ENCODE measurements around the gene PEX19.

The PEX19 gene

GRCh38 chr1:160277987-160278386, 6.9 kb downstream of the PEX19 start:
- H3K4me2 ChIP-seq (ENCODE audit: insufficient read depth, low read length, poor library complexity, severe bottlenecking) = no peak overlapping the region
- H2BK12ac ChIP-seq (ENCODE audit: low read length) = no peak overlapping the region
- H2AFZ ChIP-seq (ENCODE audit: low read length) = no peak overlapping the region
- no peak overlapping the region for H3K27ac ChIP-seq (replicated peaks; ENCODE audit: low read length)
- H3K14ac ChIP-seq (ENCODE audit: low read length) = no peak overlapping the region
- no peak overlapping the region for H2BK5ac ChIP-seq (ENCODE audit: low read length)
- H2AK5ac ChIP-seq (ENCODE audit: low read depth, low read length) = no peak overlapping the region
- no peak for DNase-seq (ENCODE audit: low spot score)
- H3K4me3 ChIP-seq (ENCODE audit: low read length in 2 of 2) = no peak overlapping the region
- H3K27me3 ChIP-seq (ENCODE audit: control insufficient read depth in 3 of 3, insufficient read depth in 3 of 3, low read depth in 1 of 3, low read length in 3 of 3) = no peaks in the 10 kb centered on the region
- no peak overlapping the region for H2BK120ac ChIP-seq (ENCODE audit: low read depth, low read length)
- no peak overlapping the region for H3K18ac ChIP-seq (ENCODE audit: low read length)
- no peak overlapping the region for H3K23ac ChIP-seq (ENCODE audit: low read depth, low read length, poor library complexity)
- peaks cover 33 to 73% of the 10 kb centered on the region in 2 donors for H3K36me3 ChIP-seq (replicated peaks in 1 of 2; ENCODE audit: control insufficient read depth in 2 of 2, insufficient read depth in 2 of 2, low read length in 2 of 2)
- WGBS, 2 donors (ENCODE audit: extremely low coverage in 2 of 2, insufficient read length in 2 of 2, insufficient replicate concordance in 1 of 2) = no CpG with 5 or more reads among the region's 4 CpGs
- no peak overlapping the region for H4K8ac ChIP-seq (ENCODE audit: low read depth, low read length)
- H4K91ac ChIP-seq (ENCODE audit: low read depth, low read length, poor library complexity) = no peak overlapping the region
- H3K9ac ChIP-seq (ENCODE audit: low read depth, low read length, poor library complexity) = no peak overlapping the region
- no peak overlapping the region for H3K4ac ChIP-seq (ENCODE audit: low read length)
- H2BK15ac ChIP-seq (ENCODE audit: low read length) = no peak overlapping the region
- no peaks in the 10 kb centered on the region for H3K79me1 ChIP-seq (ENCODE audit: low read depth, low read length)
- H3K9me3 ChIP-seq (replicated peaks in 1 of 2; ENCODE audit: control insufficient read depth in 2 of 2, insufficient read depth in 1 of 2, low read depth in 1 of 2, low read length in 2 of 2) = no peaks in the 10 kb centered on the region
- no peaks in the 10 kb centered on the region for H3K4me1 ChIP-seq (ENCODE audit: control insufficient read depth in 2 of 2, insufficient read depth in 1 of 2, low read depth in 1 of 2, low read length in 2 of 2)

GRCh38 chr1:160277330-160277729, 7.6 kb downstream of the PEX19 start:
- no peak overlapping the region for H4K91ac ChIP-seq (ENCODE audit: low read depth, low read length, poor library complexity)
- no peak overlapping the region for H2BK15ac ChIP-seq (ENCODE audit: low read length)
- H3K18ac ChIP-seq (ENCODE audit: low read length) = no peak overlapping the region
- no peaks in the 10 kb centered on the region for H3K79me1 ChIP-seq (ENCODE audit: low read depth, low read length)
- H3K14ac ChIP-seq (ENCODE audit: low read length) = no peak overlapping the region
- peaks cover 28 to 67% of the 10 kb centered on the region in 2 donors for H3K36me3 ChIP-seq (replicated peaks in 1 of 2; ENCODE audit: control insufficient read depth in 2 of 2, insufficient read depth in 2 of 2, low read length in 2 of 2)
- no peak overlapping the region for H3K4me3 ChIP-seq (ENCODE audit: low read length in 2 of 2)
- H3K9me3 ChIP-seq (replicated peaks in 1 of 2; ENCODE audit: control insufficient read depth in 2 of 2, insufficient read depth in 1 of 2, low read depth in 1 of 2, low read length in 2 of 2) = no peaks in the 10 kb centered on the region
- no peaks in the 10 kb centered on the region for H3K4me1 ChIP-seq (ENCODE audit: control insufficient read depth in 2 of 2, insufficient read depth in 1 of 2, low read depth in 1 of 2, low read length in 2 of 2)
- H2BK120ac ChIP-seq (ENCODE audit: low read depth, low read length) = no peak overlapping the region
- no peak overlapping the region for H3K23ac ChIP-seq (ENCODE audit: low read depth, low read length, poor library complexity)
- H3K27ac ChIP-seq (replicated peaks; ENCODE audit: low read length) = no peak overlapping the region
- H3K4ac ChIP-seq (ENCODE audit: low read length) = no peak overlapping the region
- no peak overlapping the region for H2BK12ac ChIP-seq (ENCODE audit: low read length)
- no peak overlapping the region for H2AK5ac ChIP-seq (ENCODE audit: low read depth, low read length)
- no peak overlapping the region for H4K8ac ChIP-seq (ENCODE audit: low read depth, low read length)
- H2AFZ ChIP-seq (ENCODE audit: low read length) = no peak overlapping the region
- H3K27me3 ChIP-seq (ENCODE audit: control insufficient read depth in 3 of 3, insufficient read depth in 3 of 3, low read depth in 1 of 3, low read length in 3 of 3) = peaks cover 0 to 2% (median 0%) of the 10 kb centered on the region in 3 experiments
- H2BK5ac ChIP-seq (ENCODE audit: low read length) = no peak overlapping the region
- DNase-seq (ENCODE audit: low spot score) = no peak
- no peak overlapping the region for H3K4me2 ChIP-seq (ENCODE audit: insufficient read depth, low read length, poor library complexity, severe bottlenecking)
- WGBS, 2 donors (ENCODE audit: extremely low coverage in 2 of 2, insufficient read length in 2 of 2, insufficient replicate concordance in 1 of 2) = no CpG with 5 or more reads among the region's 2 CpGs
- H3K9ac ChIP-seq (ENCODE audit: low read depth, low read length, poor library complexity) = no peak overlapping the region

- H3K27ac ChIP-seq (replicated peaks; ENCODE audit: low read length) = no peak overlapping the region
Measured at GRCh38 chr1:160271025-160271424, 13.9 kb downstream of the PEX19 start.

GRCh38 chr1:160267284-160267991, 17.5 kb downstream of the PEX19 start:
- H2AK5ac ChIP-seq (ENCODE audit: low read depth, low read length) = no peak overlapping the region
- H2AFZ ChIP-seq (ENCODE audit: low read length) = no peak overlapping the region
- no peak overlapping the region for H4K8ac ChIP-seq (ENCODE audit: low read depth, low read length)
- no peak overlapping the region for H3K9ac ChIP-seq (ENCODE audit: low read depth, low read length, poor library complexity)
- H3K27ac ChIP-seq (replicated peaks; ENCODE audit: low read length) = no peak overlapping the region
- H2BK120ac ChIP-seq (ENCODE audit: low read depth, low read length) = no peak overlapping the region
- WGBS, 2 donors (ENCODE audit: extremely low coverage in 2 of 2, insufficient read length in 2 of 2, insufficient replicate concordance in 1 of 2) = no CpG with 5 or more reads among the region's 10 CpGs
- H3K27me3 ChIP-seq (ENCODE audit: control insufficient read depth in 3 of 3, insufficient read depth in 3 of 3, low read depth in 1 of 3, low read length in 3 of 3) = no peaks in the 10 kb centered on the region
- no peak overlapping the region for H3K18ac ChIP-seq (ENCODE audit: low read length)
- no peak overlapping the region for H3K23ac ChIP-seq (ENCODE audit: low read depth, low read length, poor library complexity)
- no peak overlapping the region for H4K91ac ChIP-seq (ENCODE audit: low read depth, low read length, poor library complexity)
- H3K9me3 ChIP-seq (replicated peaks in 1 of 2; ENCODE audit: control insufficient read depth in 2 of 2, insufficient read depth in 1 of 2, low read depth in 1 of 2, low read length in 2 of 2) = no peaks in the 10 kb centered on the region
- no peaks in the 10 kb centered on the region for H3K79me1 ChIP-seq (ENCODE audit: low read depth, low read length)
- no peak overlapping the region for H3K4me3 ChIP-seq (ENCODE audit: low read length in 2 of 2)
- H3K4me2 ChIP-seq (ENCODE audit: insufficient read depth, low read length, poor library complexity, severe bottlenecking) = no peak overlapping the region
- peaks cover 0 to 2% of the 10 kb centered on the region in 2 donors for H3K4me1 ChIP-seq (ENCODE audit: control insufficient read depth in 2 of 2, insufficient read depth in 1 of 2, low read depth in 1 of 2, low read length in 2 of 2)
- H2BK15ac ChIP-seq (ENCODE audit: low read length) = no peak overlapping the region
- no peak overlapping the region for H3K14ac ChIP-seq (ENCODE audit: low read length)
- no peaks in the 10 kb centered on the region for H3K36me3 ChIP-seq (replicated peaks in 1 of 2; ENCODE audit: control insufficient read depth in 2 of 2, insufficient read depth in 2 of 2, low read length in 2 of 2)
- no peak overlapping the region for H2BK5ac ChIP-seq (ENCODE audit: low read length)
- no peak overlapping the region for H2BK12ac ChIP-seq (ENCODE audit: low read length)
- no peak for DNase-seq (ENCODE audit: low spot score)
- H3K4ac ChIP-seq (ENCODE audit: low read length) = no peak overlapping the region

More at GRCh38 chr1:160271025-160271424, 13.9 kb downstream of the PEX19 start:
- Histone ChIP-seq H2BK12ac (ENCODE audit: low read length) (no peak overlapping the region), H3K4me3 (ENCODE audit: low read length in 2 of 2) (no peak overlapping the region), H3K4ac (ENCODE audit: low read length) (no peak overlapping the region), H3K23ac (ENCODE audit: low read depth, low read length, poor library complexity) (no peak overlapping the region), H2BK5ac (ENCODE audit: low read length) (no peak overlapping the region), H3K36me3 (replicated peaks in 1 of 2; ENCODE audit: control insufficient read depth in 2 of 2, insufficient read depth in 2 of 2, low read length in 2 of 2) (peaks cover 0 to 5% of the 10 kb centered on the region in 2 donors), H2AFZ (ENCODE audit: low read length) (no peak overlapping the region), H3K9ac (ENCODE audit: low read depth, low read length, poor library complexity) (no peak overlapping the region), H2BK15ac (ENCODE audit: low read length) (no peak overlapping the region), H3K9me3 (replicated peaks in 1 of 2; ENCODE audit: control insufficient read depth in 2 of 2, insufficient read depth in 1 of 2, low read depth in 1 of 2, low read length in 2 of 2) (no peaks in the 10 kb centered on the region), H3K27me3 (ENCODE audit: control insufficient read depth in 3 of 3, insufficient read depth in 3 of 3, low read depth in 1 of 3, low read length in 3 of 3) (peaks cover 0 to 2% (median 0%) of the 10 kb centered on the region in 3 experiments), H2AK5ac (ENCODE audit: low read depth, low read length) (no peak overlapping the region), H2BK120ac (ENCODE audit: low read depth, low read length) (no peak overlapping the region), H3K4me2 (ENCODE audit: insufficient read depth, low read length, poor library complexity, severe bottlenecking) (no peak overlapping the region), H3K14ac (ENCODE audit: low read length) (no peak overlapping the region), H3K18ac (ENCODE audit: low read length) (no peak overlapping the region), H3K4me1 (ENCODE audit: control insufficient read depth in 2 of 2, insufficient read depth in 1 of 2, low read depth in 1 of 2, low read length in 2 of 2) (no peaks in the 10 kb centered on the region), H4K91ac (ENCODE audit: low read depth, low read length, poor library complexity) (no peak overlapping the region), H3K79me1 (ENCODE audit: low read depth, low read length) (no peaks in the 10 kb centered on the region), H4K8ac (ENCODE audit: low read depth, low read length) (no peak overlapping the region)
- no peak for DNase-seq (ENCODE audit: low spot score)
- no CpG with 5 or more reads among the region's 1 CpG for WGBS, 2 donors (ENCODE audit: extremely low coverage in 2 of 2, insufficient read length in 2 of 2, insufficient replicate concordance in 1 of 2)

All from neuronal stem cell (in vitro differentiated cells).